Right lobe of liver (tissue), 6 donors: ENCODE results near the gene RPRML. TPM values are rescaled to one million over a fixed set of nuclear protein-coding genes. Genes with fewer than 3 reads are reported as not detected.

Experiments used
- ATAC-seq, 4 donors: fragments of 200-7000 bp; cut with Tn5 transposase; one replicate each; pipeline ENCODE4 v1.9.1; 2020; ENCODE audit warnings: mild to moderate bottlenecking in 4 of 4, moderate library complexity in 4 of 4
- DNase-seq, 3 donors: peaks; one replicate each; pipeline ENCODE4 v3.0.0-alpha.2; 2020
- H3K27ac ChIP-seq, 3 donors: fragments of 200-600 bp; one replicate each; pipeline ENCODE4 v1.8.0; 2022
- H3K27me3 ChIP-seq, 2 donors: fragments of 200-600 bp; one replicate each; pipeline ENCODE4 v1.8.0; 2022
- H3K36me3 ChIP-seq, 4 donors: fragments of 200-600 bp; sonication (generic) in 1 of 4; one replicate each; pipeline versions ENCODE4 v1.5.1 to v1.8.0; 2017 to 2022; ENCODE audit warnings: control low read depth in 1 of 4
- H3K4me1 ChIP-seq, 4 donors: fragments of 200-600 bp; sonication (generic) in 1 of 4; one replicate each; pipeline versions ENCODE4 v1.5.1 to v1.8.0; 2017 to 2022; ENCODE audit warnings: control low read depth in 1 of 4
- H3K4me3 ChIP-seq, 3 donors: fragments of 200-600 bp; one replicate each; pipeline ENCODE4 v1.8.0; 2022
- H3K9me3 ChIP-seq, 4 donors: fragments of 200-600 bp; sonication (generic) in 1 of 4; one replicate each; pipeline versions ENCODE4 v1.5.1 to v1.8.0; 2017 to 2022; ENCODE audit warnings: control low read depth in 1 of 4
- POLR2A ChIP-seq: fragments of 450-650 bp; IDR thresholded peaks from one replicate; pipeline ENCODE4 v1.6.1; 2017; ENCODE audit warnings: antibody characterized with exemption, mild to moderate bottlenecking
- WGBS: methylation state at CpG from one replicate; pipeline ENCODE4 v1.1.6; 2018; ENCODE audit warnings: low coverage, low lambda C conversion rate; ENCODE audit not compliant: insufficient coverage; ENCODE audit errors: missing lambda C conversion rate; 5-methylcytosine and 5-hydroxymethylcytosine counted together
- intact Hi-C, 2 donors: fragments of 100-400 bp; cut with DNase I; formaldehyde crosslinking; loops; one replicate each; pipeline versions ENCODE4 v1.11.2 to v1.14.1; 2022
- total RNA-seq, 6 experiments: library from RNA; depleted of rRNA in 2 of 6; stranded (reverse); fragments of >200 nt in 2 of 6; fragmentation: NEBNext Ultra II Directional in 3 of 6; extraction: Animal tissue kit (Norgen Biotek cat#: 25700) in 3 of 6; gene quantifications; one replicate each; pipeline versions ENCODE4 v1.1.0 to v1.2.4, GENCODE V29; 2016 to 2023
- TF ChIP-seq, protein P1 (sequence below), 4 donors: fragments of 200-600 bp in 3 of 4; fragments of 450-650 bp in 1 of 4; IDR thresholded peaks; one replicate each; pipeline versions ENCODE4 v1.5.1 to v1.8.0; 2016 to 2022; ENCODE audit warnings: antibody characterized with exemption in 4 of 4, mild to moderate bottlenecking in 2 of 4
- donor health status: DM: no; HTN: yes; CAD: no.
- donor health status: DM: no; HTN: no; CAD: no.
- donor health status: DM: no; HTN: no; CAD: no.
- donor health status: DM: no; HTN: yes; CAD: no.
- donor health status: DM: no; HTN: yes; CAD: no.

The RPRML gene
- total RNA-seq, 6 experiments from 2014 or later, result 0.25 TPM; not detected in 5

DNA sequence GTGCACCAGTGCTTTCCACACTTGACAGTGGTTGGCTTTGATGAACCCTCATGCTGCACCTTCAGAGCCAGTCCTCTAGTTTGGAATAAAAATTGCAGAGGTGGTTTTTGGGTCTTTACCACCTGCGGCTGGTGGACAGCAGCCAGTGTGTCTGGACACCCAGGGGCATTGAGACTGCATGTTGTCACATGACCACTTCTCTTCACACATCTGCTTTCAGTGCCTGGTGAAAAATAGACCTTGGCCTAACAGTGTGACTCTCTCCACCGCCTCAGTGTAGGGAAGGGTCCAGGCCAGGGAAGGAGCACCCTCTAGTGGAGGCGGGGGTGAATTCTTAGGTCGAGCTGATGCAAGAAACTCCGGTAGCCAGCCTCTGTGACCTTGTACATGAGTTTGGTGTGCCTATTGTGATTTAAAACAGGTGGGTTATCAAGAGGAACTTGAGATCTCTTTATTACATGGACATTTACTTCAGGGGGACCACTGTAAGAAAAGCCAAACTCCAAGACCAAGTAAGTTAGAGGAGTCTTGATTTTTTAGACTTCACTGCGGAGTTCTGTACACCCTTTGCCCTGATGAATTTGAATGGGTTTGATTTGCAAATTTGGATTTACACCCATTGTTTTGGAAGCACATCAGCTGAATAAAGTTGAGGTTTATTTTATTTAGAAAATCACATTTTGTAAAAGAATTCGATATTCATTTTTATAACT, 38.2 kb downstream of the RPRML start:
- ATAC-seq (peak; percentile 81 to 91 (median 87)), DNase-seq (peak; percentile 65 to 82 (median 77))
- intact Hi-C loops, result loop anchor here (10.0 kb wide), 1 partner anchor 96 kb away; no protein-coding TSS in a partner anchor
- WGBS, result 20% methylated on average over 6 of the region's 7 CpGs
- Histone ChIP-seq H3K4me3 (no peak overlapping the region), H3K36me3 (peaks cover 0 to 42% (median 22%) of the 10 kb centered on the region in 4 donors), H3K4me1 (peaks cover 0 to 9% (median 7%) of the 10 kb centered on the region in 4 donors), H3K9me3 (no peaks in the 10 kb centered on the region), H3K27me3 (no peaks in the 10 kb centered on the region), H3K27ac (no peak overlapping the region)
- TF ChIP-seq, protein P1, sequence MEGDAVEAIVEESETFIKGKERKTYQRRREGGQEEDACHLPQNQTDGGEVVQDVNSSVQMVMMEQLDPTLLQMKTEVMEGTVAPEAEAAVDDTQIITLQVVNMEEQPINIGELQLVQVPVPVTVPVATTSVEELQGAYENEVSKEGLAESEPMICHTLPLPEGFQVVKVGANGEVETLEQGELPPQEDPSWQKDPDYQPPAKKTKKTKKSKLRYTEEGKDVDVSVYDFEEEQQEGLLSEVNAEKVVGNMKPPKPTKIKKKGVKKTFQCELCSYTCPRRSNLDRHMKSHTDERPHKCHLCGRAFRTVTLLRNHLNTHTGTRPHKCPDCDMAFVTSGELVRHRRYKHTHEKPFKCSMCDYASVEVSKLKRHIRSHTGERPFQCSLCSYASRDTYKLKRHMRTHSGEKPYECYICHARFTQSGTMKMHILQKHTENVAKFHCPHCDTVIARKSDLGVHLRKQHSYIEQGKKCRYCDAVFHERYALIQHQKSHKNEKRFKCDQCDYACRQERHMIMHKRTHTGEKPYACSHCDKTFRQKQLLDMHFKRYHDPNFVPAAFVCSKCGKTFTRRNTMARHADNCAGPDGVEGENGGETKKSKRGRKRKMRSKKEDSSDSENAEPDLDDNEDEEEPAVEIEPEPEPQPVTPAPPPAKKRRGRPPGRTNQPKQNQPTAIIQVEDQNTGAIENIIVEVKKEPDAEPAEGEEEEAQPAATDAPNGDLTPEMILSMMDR (IDR thresholded peaks at IDR 0.05), result peak; percentile 84 to 90 (median 88)
- no peak for TF ChIP-seq POLR2A

DNA sequence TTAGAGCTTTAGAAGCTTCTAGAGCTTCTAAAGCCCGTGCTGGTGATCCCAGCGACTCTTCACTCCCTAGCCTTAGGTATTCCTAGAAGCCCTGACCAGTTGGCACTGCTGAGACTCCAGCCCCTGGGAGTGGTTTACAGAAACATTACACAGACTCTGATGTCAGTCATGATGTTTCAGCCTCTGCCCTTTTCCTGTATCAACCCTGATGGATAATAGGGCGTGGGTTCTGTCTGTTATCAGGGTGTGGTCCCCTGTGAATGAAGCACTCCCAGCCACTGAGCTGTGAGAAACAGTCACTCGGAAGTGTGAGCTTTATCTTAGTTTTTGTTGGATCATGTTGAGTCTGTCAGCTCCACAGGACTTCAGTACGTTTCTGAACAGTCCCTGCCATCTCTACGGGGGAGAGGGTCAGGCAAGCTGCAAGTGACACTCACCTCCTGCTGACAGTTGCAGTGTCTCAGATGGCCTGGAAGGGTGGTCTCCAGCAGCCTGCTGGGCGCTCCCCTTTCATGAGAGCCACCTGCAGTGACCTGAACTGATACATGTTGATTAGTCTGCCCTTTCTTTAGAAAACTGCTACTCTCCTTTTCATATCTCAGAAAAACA, 43.3 kb downstream of the RPRML start:
- intact Hi-C loops, result loop anchor here in 1 of 2 donors (10.0 kb wide), 1 partner anchor 51 kb away; no protein-coding TSS in a partner anchor
- Histone ChIP-seq H3K27ac (no peak overlapping the region), H3K4me1 (no peaks in the 10 kb centered on the region), H3K27me3 (no peaks in the 10 kb centered on the region), H3K4me3 (no peak overlapping the region), H3K36me3 (peaks cover 5 to 93% (median 56%) of the 10 kb centered on the region in 4 donors), H3K9me3 (no peaks in the 10 kb centered on the region)
- TF ChIP-seq POLR2A, result no peak
- TF ChIP-seq, protein P1 (IDR thresholded peaks at IDR 0.05), result no peak
- ATAC-seq (peak in 1 of 4 donors; percentile 8), DNase-seq (no peak)
- 83% methylated on average over 1 of the region's 7 CpGs for WGBS

DNA sequence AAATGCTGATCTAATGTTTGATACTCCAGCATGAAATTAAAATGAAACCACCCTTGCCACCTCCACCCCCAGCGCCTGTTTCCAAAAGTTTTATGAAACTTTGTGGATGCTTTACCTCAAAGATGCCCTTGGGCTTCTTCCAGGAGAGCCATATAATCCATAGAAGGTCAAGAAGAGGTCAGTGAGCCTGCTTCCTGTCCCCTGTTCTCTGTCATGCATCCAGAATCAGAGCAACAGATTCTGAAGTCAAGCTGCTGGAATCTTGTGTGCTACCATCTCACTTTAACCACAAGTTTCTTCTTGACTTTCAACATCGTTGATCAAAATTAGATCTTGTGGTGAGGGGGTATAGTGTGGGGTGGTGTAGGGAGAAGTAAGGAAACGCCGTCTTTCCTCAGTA, 47.5 kb downstream of the RPRML start:
- Histone ChIP-seq H3K4me1 (no peaks in the 10 kb centered on the region), H3K4me3 (no peak overlapping the region), H3K36me3 (peaks cover 5 to 64% (median 42%) of the 10 kb centered on the region in 4 donors), H3K27ac (no peak overlapping the region), H3K27me3 (no peaks in the 10 kb centered on the region), H3K9me3 (no peaks in the 10 kb centered on the region)
- TF ChIP-seq, protein P1 (IDR thresholded peaks at IDR 0.05), result no peak
- TF ChIP-seq POLR2A, result no peak
- intact Hi-C loops, result loop anchor here in 1 of 2 donors (10.0 kb wide), 1 partner anchor 47 kb away; no protein-coding TSS in a partner anchor
- DNase-seq, result no peak
- ATAC-seq, result no peak
- 78% methylated on average over 4 of the region's 4 CpGs for WGBS

DNA sequence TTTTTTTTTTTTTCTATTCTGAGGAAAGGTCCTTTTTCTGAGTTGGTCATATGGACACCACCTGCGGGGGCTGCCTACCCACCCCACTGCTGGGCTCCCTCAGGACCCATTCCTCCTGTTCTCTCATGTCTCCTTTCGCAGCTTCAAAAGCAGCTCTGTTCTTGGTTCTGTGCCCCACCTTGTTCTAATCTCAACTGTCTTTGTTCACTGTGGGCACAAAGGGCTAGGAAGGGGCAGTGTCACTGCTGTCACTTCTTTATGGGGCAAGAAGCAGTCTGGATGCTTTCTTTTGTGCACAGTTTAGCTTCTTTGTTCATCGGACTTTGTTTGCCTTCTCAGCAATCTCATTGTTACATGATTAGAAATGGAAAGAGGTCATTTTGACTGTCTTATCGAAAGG, 49.0 kb downstream of the RPRML start:
- ATAC-seq, result no peak
- WGBS, result 66% methylated on average over 4 of the region's 4 CpGs
- intact Hi-C loops, result loop anchor here in 1 of 2 donors (10.0 kb wide), 1 partner anchor 45 kb away; no protein-coding TSS in a partner anchor
- Histone ChIP-seq H3K4me1 (peaks cover 0 to 13% (median 5%) of the 10 kb centered on the region in 4 donors), H3K27ac (no peak overlapping the region), H3K9me3 (no peaks in the 10 kb centered on the region), H3K36me3 (peaks cover 5 to 49% (median 32%) of the 10 kb centered on the region in 4 donors), H3K27me3 (no peaks in the 10 kb centered on the region), H3K4me3 (no peak overlapping the region)
- DNase-seq, result no peak
- TF ChIP-seq POLR2A, result no peak
- TF ChIP-seq, protein P1 (IDR thresholded peaks at IDR 0.05), result no peak
